ES-I3 (cell line): Measurements from ENCODE around the gene CTTNBP2.

Experiments
- H3K36me3 ChIP-seq: 2 replicates; pipeline ENCODE4 v1.6.1; 2013; ENCODE audit warnings: mild to moderate bottlenecking, low read length, control low read depth, moderate library complexity; ENCODE audit not compliant: insufficient read depth
- H3K4me1 ChIP-seq: 2 replicates; pipeline ENCODE4 v1.6.1; 2013; ENCODE audit warnings: mild to moderate bottlenecking, control low read depth, low read length; ENCODE audit not compliant: insufficient read depth
- H3K9ac ChIP-seq: 2 replicates; pipeline ENCODE4 v1.6.1; 2013; ENCODE audit warnings: low read depth, mild to moderate bottlenecking, low read length, moderate library complexity
- H3K9me3 ChIP-seq: 2 replicates; pipeline ENCODE4 v1.6.1; 2013; ENCODE audit warnings: mild to moderate bottlenecking, low read length, moderate library complexity; ENCODE audit not compliant: control insufficient read depth, insufficient read depth

The CTTNBP2 gene

GRCh38 chr7:117750612-117751563, 122.4 kb downstream of the CTTNBP2 start:
- H3K4me1 ChIP-seq: no peaks in the 10 kb centered on the region
- H3K9ac ChIP-seq: no peak overlapping the region
- H3K9me3 ChIP-seq: no peaks in the 10 kb centered on the region
- no peaks in the 10 kb centered on the region for H3K36me3 ChIP-seq

GRCh38 chr7:117741962-117742361, 131.3 kb downstream of the CTTNBP2 start:
- H3K9me3 ChIP-seq: no peaks in the 10 kb centered on the region

GRCh38 chr7:117739085-117739484, 134.2 kb downstream of the CTTNBP2 start:
- Histone ChIP-seq H3K9me3 (no peaks in the 10 kb centered on the region), H3K36me3 (no peaks in the 10 kb centered on the region), H3K9ac (no peak overlapping the region), H3K4me1 (no peaks in the 10 kb centered on the region)

More at GRCh38 chr7:117741962-117742361, 131.3 kb downstream of the CTTNBP2 start:
- H3K9ac ChIP-seq: no peak overlapping the region
- H3K4me1 ChIP-seq: no peaks in the 10 kb centered on the region
- no peaks in the 10 kb centered on the region for H3K36me3 ChIP-seq

DNA sequence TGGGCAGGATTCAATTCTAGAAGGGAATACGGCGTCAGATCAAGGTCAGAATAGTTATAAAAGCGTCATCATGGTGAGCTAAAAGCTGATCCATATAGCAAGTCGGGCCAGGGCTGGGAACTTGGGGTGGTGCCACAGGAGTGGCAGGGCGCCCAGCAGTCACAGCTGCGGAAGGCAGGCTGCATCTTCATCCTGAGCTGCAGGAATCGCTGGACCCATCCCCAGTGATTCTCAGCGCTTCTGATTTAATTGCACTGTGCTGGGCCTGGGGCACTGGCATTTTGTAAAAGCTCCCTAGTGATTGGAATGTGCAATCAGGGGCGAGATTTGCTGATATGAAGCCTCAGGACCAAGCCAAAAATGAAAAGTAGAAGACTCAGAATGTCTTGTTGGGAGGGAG, 135.3 kb downstream of the CTTNBP2 start:
- H3K9me3 ChIP-seq: no peaks in the 10 kb centered on the region
- H3K9ac ChIP-seq: no peak overlapping the region
- H3K4me1 ChIP-seq: no peaks in the 10 kb centered on the region
- 0 out of 2 replicates have a peak, but pooled peaks cover 4% of the 10 kb centered on the region for H3K36me3 ChIP-seq

DNA sequence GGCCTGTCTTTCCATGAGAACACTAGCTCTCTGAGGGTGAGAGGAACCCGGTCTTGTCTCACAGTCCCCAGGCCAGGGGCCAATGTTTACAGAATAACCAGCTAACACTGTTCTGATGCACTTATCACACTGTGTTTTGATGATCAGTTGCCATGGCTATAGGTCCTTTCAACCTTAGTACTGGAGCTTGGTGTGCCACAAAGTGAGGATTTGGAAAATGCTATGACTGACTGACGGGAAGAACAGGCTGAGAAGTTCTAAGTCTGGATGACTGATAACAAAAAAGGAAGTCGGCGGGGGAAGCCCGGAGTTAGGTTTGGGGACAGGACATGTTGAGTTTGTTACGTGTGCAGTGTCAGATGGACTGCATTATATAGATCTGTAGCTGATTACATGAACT, 141.8 kb downstream of the CTTNBP2 start:
- Histone ChIP-seq H3K36me3 (0 out of 2 replicates have a peak, but pooled peaks cover 4% of the 10 kb centered on the region), H3K9ac (no peak overlapping the region), H3K9me3 (no peaks in the 10 kb centered on the region), H3K4me1 (no peaks in the 10 kb centered on the region)

DNA sequence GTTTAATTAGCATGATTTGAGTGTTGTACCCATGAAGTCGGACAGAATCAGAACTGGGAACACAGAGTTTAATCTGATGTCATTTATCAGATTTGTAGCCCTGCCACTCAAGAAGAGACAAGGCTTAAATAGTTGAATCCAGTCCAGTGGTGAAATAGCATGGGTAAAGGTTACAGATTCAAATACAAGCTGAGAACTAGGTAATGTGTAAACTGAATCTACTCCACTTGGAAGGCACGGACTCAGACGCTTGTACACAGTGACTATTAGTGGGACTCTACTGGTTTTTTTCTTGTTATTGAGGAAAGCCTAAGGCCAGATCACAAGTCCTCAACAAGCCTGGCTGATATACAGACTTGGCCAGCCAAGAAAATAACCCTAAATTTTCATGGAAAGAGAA, 142.9 kb downstream of the CTTNBP2 start:
- Histone ChIP-seq H3K4me1 (no peaks in the 10 kb centered on the region), H3K9me3 (no peaks in the 10 kb centered on the region), H3K36me3 (0 out of 2 replicates have a peak, but pooled peaks cover 4% of the 10 kb centered on the region), H3K9ac (no peak overlapping the region)

- no peaks in the 10 kb centered on the region for H3K4me1 ChIP-seq
- 0 out of 2 replicates have a peak, but pooled peaks cover 4% of the 10 kb centered on the region for H3K36me3 ChIP-seq
- no peaks in the 10 kb centered on the region for H3K9me3 ChIP-seq
- H3K9ac ChIP-seq: no peak overlapping the region
These were observed 144.2 kb downstream of the CTTNBP2 start for GRCh38 chr7:117728890-117729624.

GRCh38 chr7:117724898-117725297, 148.3 kb downstream of the CTTNBP2 start:
- H3K9ac ChIP-seq: no peak overlapping the region
- no peaks in the 10 kb centered on the region for H3K9me3 ChIP-seq
- no peaks in the 10 kb centered on the region for H3K4me1 ChIP-seq
- no peaks in the 10 kb centered on the region for H3K36me3 ChIP-seq

DNA sequence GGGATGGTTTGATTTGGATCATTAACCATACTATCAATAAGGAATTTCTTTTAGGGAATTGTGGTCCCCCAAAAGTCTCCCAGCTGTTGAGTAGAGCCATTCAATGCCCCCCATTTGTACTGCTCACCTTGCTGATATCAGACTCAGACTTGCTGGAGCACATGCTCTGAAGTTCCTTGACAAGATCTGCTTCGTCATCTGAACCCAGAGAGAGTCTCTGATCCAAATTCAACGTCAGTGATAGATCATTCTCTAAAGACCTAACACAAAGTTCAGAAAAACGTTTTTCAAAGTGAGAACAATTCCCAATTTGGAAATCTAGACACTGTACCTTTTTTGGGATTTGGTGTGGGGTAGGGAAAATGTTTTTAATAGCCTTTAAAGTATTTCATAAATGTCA, 153.9 kb downstream of the CTTNBP2 start:
- H3K9me3 ChIP-seq: no peaks in the 10 kb centered on the region
- H3K4me1 ChIP-seq: no peaks in the 10 kb centered on the region
- H3K9ac ChIP-seq: no peak overlapping the region
- no peaks in the 10 kb centered on the region for H3K36me3 ChIP-seq

DNA sequence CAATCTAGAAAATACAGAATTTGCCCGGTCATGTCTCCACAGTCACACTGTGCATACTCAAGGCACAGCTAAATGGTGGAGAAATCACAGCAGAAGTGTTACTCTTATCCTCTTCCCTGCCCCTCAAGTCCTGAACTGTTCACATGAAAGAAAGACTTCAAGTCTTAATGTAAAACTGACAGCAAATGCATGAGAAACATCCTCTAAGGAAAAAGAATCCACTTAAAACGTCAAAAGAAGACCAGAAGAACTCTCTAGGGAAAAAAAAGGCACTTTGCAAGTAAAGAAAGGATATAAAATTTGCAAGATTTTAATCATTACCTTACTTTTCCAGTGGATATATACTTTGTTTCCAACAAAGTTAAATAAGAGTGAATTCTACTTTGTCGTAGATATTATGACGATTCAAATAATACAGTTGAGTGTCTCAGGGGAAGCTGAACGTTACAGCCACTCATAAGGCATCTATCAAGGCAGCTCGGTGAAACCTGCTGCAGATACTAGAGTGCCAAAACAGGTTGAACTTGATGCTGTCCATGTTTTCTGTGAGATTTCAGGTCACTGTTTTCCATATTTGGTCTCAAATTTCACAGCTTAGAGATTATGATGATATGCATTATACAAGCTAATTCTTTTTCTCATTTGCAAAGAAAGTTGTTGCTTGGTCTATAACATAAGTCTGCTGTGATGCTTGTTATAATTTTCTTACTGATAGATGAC, 155.0 kb downstream of the CTTNBP2 start:
- no peaks in the 10 kb centered on the region for H3K36me3 ChIP-seq
- no peaks in the 10 kb centered on the region for H3K4me1 ChIP-seq
- H3K9me3 ChIP-seq: no peaks in the 10 kb centered on the region
- H3K9ac ChIP-seq: no peak overlapping the region

GRCh38 chr7:117717357-117717756, 155.9 kb downstream of the CTTNBP2 start:
- Histone ChIP-seq H3K9ac (no peak overlapping the region), H3K36me3 (no peaks in the 10 kb centered on the region), H3K9me3 (no peaks in the 10 kb centered on the region), H3K4me1 (no peaks in the 10 kb centered on the region)

DNA sequence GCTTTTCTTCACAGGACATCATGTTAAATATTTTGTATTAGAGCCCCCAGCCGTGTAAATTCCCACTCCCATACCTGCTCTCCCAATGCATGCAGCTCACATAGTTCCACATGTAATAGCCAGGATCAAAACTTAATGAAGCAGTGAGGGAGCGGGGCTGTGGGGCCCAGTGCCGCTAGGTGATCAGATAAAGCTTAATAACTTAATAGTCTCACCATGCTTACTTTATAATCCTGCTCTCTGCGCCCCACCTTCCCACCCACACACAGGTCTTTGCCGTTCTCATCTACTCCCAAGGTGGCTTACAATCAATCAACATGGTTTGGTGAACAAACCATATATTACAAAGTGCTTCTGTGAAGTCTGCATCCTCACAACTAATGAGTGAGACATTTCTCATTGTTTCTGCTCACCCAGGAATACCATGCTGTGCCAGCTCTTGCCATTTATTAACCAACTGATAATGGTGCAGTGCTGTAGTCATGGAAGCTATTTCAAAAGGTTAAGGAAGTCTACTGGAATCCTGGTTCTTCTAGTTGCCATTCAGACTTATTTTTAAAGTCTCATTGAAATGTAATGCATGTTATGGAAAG, 156.4 kb downstream of the CTTNBP2 start:
- no peaks in the 10 kb centered on the region for H3K36me3 ChIP-seq
- no peaks in the 10 kb centered on the region for H3K9me3 ChIP-seq
- no peak overlapping the region for H3K9ac ChIP-seq
- H3K4me1 ChIP-seq: no peaks in the 10 kb centered on the region

DNA sequence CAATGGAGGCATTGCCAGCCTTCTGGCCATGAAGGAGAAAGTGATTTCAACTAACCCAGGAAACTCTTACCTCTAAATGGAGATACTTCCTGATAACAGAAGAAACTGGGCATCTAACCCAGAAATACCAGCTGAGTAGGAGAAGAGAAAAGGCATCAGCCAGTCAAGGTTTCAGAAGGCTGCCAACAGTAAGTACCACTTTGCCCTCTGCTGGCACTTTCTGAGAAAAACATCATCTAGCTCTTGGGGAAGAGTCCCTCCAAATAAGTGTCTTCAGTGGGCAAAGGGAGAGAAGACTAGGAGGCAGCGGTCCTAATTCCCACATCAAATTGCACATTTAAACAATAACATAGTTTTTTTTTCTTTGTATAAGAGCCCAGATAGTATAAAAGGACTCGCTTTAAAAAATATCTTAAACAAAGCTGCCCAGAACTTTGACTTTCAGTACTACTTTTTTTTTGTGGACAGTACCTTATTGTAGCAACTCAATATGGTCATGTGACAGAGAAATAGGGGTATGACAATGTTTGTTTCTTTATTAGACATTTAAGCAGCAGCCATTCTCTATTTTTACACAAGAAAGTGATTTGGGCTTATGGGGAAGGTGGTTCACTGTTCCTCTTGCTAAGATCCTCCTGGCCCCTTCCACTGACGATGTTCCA, 157.3 kb downstream of the CTTNBP2 start:
- Histone ChIP-seq H3K36me3 (no peaks in the 10 kb centered on the region), H3K9me3 (no peaks in the 10 kb centered on the region), H3K4me1 (no peaks in the 10 kb centered on the region), H3K9ac (no peak overlapping the region)
